IMR-90 (cell line): ENCODE data around the gene ZNF518B. TPM values are rescaled to one million over a fixed set of nuclear protein-coding genes. Genes with fewer than 3 reads are reported as not detected.

ENCODE experiments used
- ATAC-seq: fragments of 200-7000 bp; cut with Tn5 transposase; 2 replicates; pipeline ENCODE4 v1.9.1; 2020; ENCODE audit warnings: low read depth, mild to moderate bottlenecking, moderate library complexity
- BruUV-seq: library from RNA; stranded (reverse); fragments of 400-500 nt; replicated peaks from 2 replicates; lab custom pipeline; 2021; lab: Mats Ljungman, UMichigan
- CTCF ChIA-PET: fragments of 300-600 bp; formaldehyde crosslinking; extraction: SDS; loops from one replicate; lab custom pipeline; 2021; ENCODE audit warnings: antibody characterized with exemption; lab: Yijun Ruan, JAX
- POLR2A ChIA-PET: fragments of 300-600 bp; sonication (Branson Sonifier 250); formaldehyde crosslinking; loops from one replicate; lab custom pipeline; 2022; ENCODE audit warnings: antibody characterized with exemption; ENCODE audit not compliant: unreplicated experiment; lab: Charles Lee
- DNase-seq: peaks from one replicate; pipeline ENCODE4 v3.0.0; 2013
- H2AFZ ChIP-seq: replicated peaks from 2 replicates; pipeline ENCODE3; 2013; ENCODE audit warnings: low read length, mild to moderate bottlenecking; ENCODE audit not compliant: poor library complexity
- H2AK5ac ChIP-seq: 2 replicates; pipeline ENCODE4 v1.6.1; 2013; ENCODE audit warnings: low read depth, low read length, inconsistent platforms
- H2AK9ac ChIP-seq: replicated peaks from 2 replicates; pipeline ENCODE3; 2013; ENCODE audit warnings: mild to moderate bottlenecking, low read depth, low read length, moderate library complexity; ENCODE audit not compliant: poor library complexity
- H2BK120ac ChIP-seq: 2 replicates; pipeline ENCODE4 v1.6.1; 2013; ENCODE audit warnings: low read depth, low read length, inconsistent platforms
- H2BK15ac ChIP-seq: 3 replicates; pipeline ENCODE4 v1.6.1; 2013; ENCODE audit warnings: low read depth, low read length, inconsistent platforms
- H2BK20ac ChIP-seq: 2 replicates; pipeline ENCODE4 v1.6.1; 2013; ENCODE audit warnings: low read depth, mild to moderate bottlenecking, inconsistent platforms, low read length, moderate library complexity
- H2BK5ac ChIP-seq: 2 replicates; pipeline ENCODE4 v1.6.1; 2013; ENCODE audit warnings: mild to moderate bottlenecking, low read depth, low read length, inconsistent platforms; ENCODE audit not compliant: poor library complexity, severe bottlenecking
- H3K14ac ChIP-seq: replicated peaks from 2 replicates; pipeline ENCODE4 v1.6.1; 2013; ENCODE audit warnings: low read depth, low read length, inconsistent platforms
- H3K18ac ChIP-seq: 2 replicates; pipeline ENCODE4 v1.6.1; 2013; ENCODE audit warnings: low read depth, low read length, control low read depth
- H3K23ac ChIP-seq: 2 replicates; pipeline ENCODE4 v1.6.1; 2013; ENCODE audit warnings: low read depth, low read length, inconsistent platforms
- H3K27ac ChIP-seq: 2 replicates; pipeline ENCODE4 v1.5.1; 2013; ENCODE audit warnings: mild to moderate bottlenecking, control low read depth, low read length; ENCODE audit not compliant: insufficient read depth
- H3K27me3 ChIP-seq: 2 replicates; pipeline ENCODE4 v1.6.1; 2013; ENCODE audit warnings: low read length; ENCODE audit not compliant: control insufficient read depth, insufficient read depth
- H3K36me3 ChIP-seq: 2 replicates; pipeline ENCODE4 v1.6.1; 2013; ENCODE audit warnings: low read length, mixed read lengths; ENCODE audit not compliant: control insufficient read depth, insufficient read depth
- H3K4ac ChIP-seq: 2 replicates; pipeline ENCODE4 v1.6.1; 2013; ENCODE audit warnings: low read depth, low read length, inconsistent platforms
- H3K4me1 ChIP-seq: 2 replicates; pipeline ENCODE4 v1.6.1; 2013; ENCODE audit warnings: low read length, mixed read lengths; ENCODE audit not compliant: control insufficient read depth, insufficient read depth
- H3K4me2 ChIP-seq: 2 replicates; pipeline ENCODE4 v1.6.1; 2013; ENCODE audit warnings: low read depth, mild to moderate bottlenecking, control low read depth, low read length, moderate library complexity
- H3K4me3 ChIP-seq: 2 replicates; pipeline ENCODE4 v1.5.1; 2013; ENCODE audit warnings: low read depth, mild to moderate bottlenecking, control low read depth, low read length, moderate library complexity; ENCODE audit not compliant: insufficient read depth
- H3K56ac ChIP-seq: 2 replicates; pipeline ENCODE4 v1.6.1; 2013; ENCODE audit warnings: low read length, inconsistent platforms; ENCODE audit not compliant: insufficient read depth; ENCODE audit errors: extremely low read depth
- H3K79me1 ChIP-seq, 2 experiments: 2 replicates each; pipeline ENCODE4 v1.6.1; 2013; ENCODE audit warnings: low read length in 2 of 2, inconsistent platforms in 1 of 2, low read depth in 1 of 2
- H3K9ac ChIP-seq: 2 replicates; pipeline ENCODE4 v1.6.1; 2013; ENCODE audit warnings: low read depth, low read length, control low read depth
- H3K9me1 ChIP-seq: 2 replicates; pipeline ENCODE4 v1.6.1; 2013; ENCODE audit warnings: low read length, inconsistent platforms; ENCODE audit not compliant: insufficient read depth
- H3K9me3 ChIP-seq: 2 replicates; pipeline ENCODE4 v1.6.1; 2013; ENCODE audit warnings: low read length; ENCODE audit not compliant: control insufficient read depth, insufficient read depth
- H4K20me1 ChIP-seq: 2 replicates; pipeline ENCODE4 v1.6.1; 2013; ENCODE audit warnings: low read length, inconsistent platforms; ENCODE audit not compliant: insufficient read depth
- H4K5ac ChIP-seq: 2 replicates; pipeline ENCODE4 v1.6.1; 2013; ENCODE audit warnings: mild to moderate bottlenecking, low read depth, low read length, control low read depth
- H4K8ac ChIP-seq, 2 experiments: 2 replicates each; pipeline ENCODE4 v1.6.1; 2013; ENCODE audit warnings: low read depth in 2 of 2, low read length in 2 of 2, control low read depth in 1 of 2, inconsistent platforms in 1 of 2
- H4K91ac ChIP-seq: 2 replicates; pipeline ENCODE4 v1.6.1; 2013; ENCODE audit warnings: low read depth, low read length, inconsistent platforms; ENCODE audit not compliant: insufficient read depth
- BHLHE40 ChIP-seq: fragments of 150-350 bp; IDR thresholded peaks from 2 replicates; pipeline ENCODE4 v1.6.1; 2016; ENCODE audit warnings: mild to moderate bottlenecking, low read depth, low read length
- FOS ChIP-seq: fragments of 150-350 bp; IDR thresholded peaks from 2 replicates; pipeline ENCODE4 v1.6.1; 2016; ENCODE audit warnings: low read depth, low read length
- MAFK ChIP-seq: IDR thresholded peaks from 2 replicates; pipeline ENCODE4 v1.6.1; 2012; ENCODE audit warnings: low read depth, low read length, improper control_type of control experiment
- RFX5 ChIP-seq: IDR thresholded peaks from 2 replicates; pipeline ENCODE4 v1.8.0; 2012; ENCODE audit warnings: low read depth, mild to moderate bottlenecking, low read length, moderate library complexity
- WGBS, 2 experiments: methylation state at CpG; one replicate each; pipeline versions ENCODE4 v1.1.5 to v1.1.7; 2013; ENCODE audit warnings: missing lambda C conversion rate in 2 of 2; ENCODE audit not compliant: insufficient read length in 1 of 2; ENCODE audit errors: extremely low coverage in 2 of 2; 5-methylcytosine and 5-hydroxymethylcytosine counted together
- dilution Hi-C: fragments of 300-500 bp; cut with HindIII; formaldehyde crosslinking; loops from one replicate; pipeline ENCODE4 v1.14.3; 2018; ENCODE audit warnings: low sequenced_read_pairs; ENCODE audit not compliant: unreplicated experiment
- in situ Hi-C: fragments of 300-500 bp; cut with MboI; formaldehyde crosslinking; loops from 3 replicates; pipeline ENCODE4 v1.14.3; 2019; ENCODE audit warnings: low sequenced_read_pairs, inconsistent platforms, mixed read lengths
- intact Hi-C: fragments of 100-400 bp; cut with micrococcal nuclease; formaldehyde crosslinking; loops from 2 replicates; pipeline ENCODE4 v1.10.0; 2022
- polyA plus RNA-seq, 3 experiments: library from polyadenylated mRNA; depleted of rRNA; stranded (reverse); fragments of >200 nt; gene quantifications; 2 replicates each; pipeline ENCODE4 v1.2.3, GENCODE V29; 2012; ENCODE audit warnings: low replicate concordance in 1 of 3
- total RNA-seq: library from RNA; depleted of rRNA; stranded (reverse); fragments of >200 nt; gene quantifications from 2 replicates; pipeline ENCODE4 v1.2.3, GENCODE V29; 2012; rRNA removed
- TF ChIP-seq, protein P1 (sequence below): fragments of 150-350 bp; IDR thresholded peaks from 2 replicates; pipeline ENCODE4 v1.6.1; 2016; ENCODE audit warnings: low read depth, mild to moderate bottlenecking, low read length, moderate library complexity, borderline replicate concordance

Gene ZNF518B
- total and polyA plus RNA-seq, 2 of the 4 experiments (the other 2 are of a cell fraction): 7.3 to 56.8 TPM

DNA sequence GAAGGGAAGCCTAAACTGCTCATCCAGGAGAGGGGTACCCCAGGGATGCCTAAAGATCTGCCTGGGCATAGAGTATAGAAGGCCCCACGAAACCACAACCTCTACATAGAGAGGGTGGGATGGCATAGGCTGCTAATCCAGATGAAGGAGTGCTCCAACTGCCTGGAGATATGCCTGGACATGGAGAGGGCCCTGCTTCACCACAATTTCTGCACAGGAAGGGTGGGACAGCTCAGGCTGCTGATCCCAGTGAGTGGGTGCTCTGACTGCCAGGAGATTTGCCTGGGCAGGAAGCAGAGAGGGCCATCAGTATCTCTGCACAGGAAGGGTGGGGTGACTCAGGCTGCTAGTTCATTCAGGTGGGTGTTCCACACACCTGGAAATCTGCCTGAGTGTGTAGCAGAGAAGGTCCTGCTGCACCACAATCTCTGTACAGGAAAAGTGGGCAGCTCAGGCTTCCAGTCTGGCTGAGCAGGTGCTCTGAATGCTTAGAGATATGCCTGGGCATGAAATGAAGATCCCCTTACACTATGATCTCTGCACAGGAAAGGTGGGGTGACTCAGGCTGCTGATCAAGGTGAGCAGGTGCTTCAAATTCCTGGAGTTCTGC is 61.1 kb downstream of the ZNF518B start:
- no peak overlapping the region for H3K14ac ChIP-seq

More for the DNA sequence above, 61.1 kb downstream of the ZNF518B start:
- H3K27me3 ChIP-seq: no peaks in the 10 kb centered on the region
- no peak overlapping the region for H2BK120ac ChIP-seq
- H4K91ac ChIP-seq: no peak overlapping the region
- no peaks in the 10 kb centered on the region for H3K9me3 ChIP-seq
- in situ Hi-C loops (no loop called here), intact Hi-C loops (no loop called here), dilution Hi-C loops (no loop called here)
- H3K18ac ChIP-seq: no peak overlapping the region
- no peak overlapping the region for H2AK9ac ChIP-seq
- no peak overlapping the region for H3K56ac ChIP-seq
- H4K8ac ChIP-seq: no peak overlapping the region
- TF ChIP-seq FOS: no peak
- no peak for TF ChIP-seq RFX5
- no peak for TF ChIP-seq BHLHE40
- no peak for TF ChIP-seq MAFK
- TF ChIP-seq, protein P1, sequence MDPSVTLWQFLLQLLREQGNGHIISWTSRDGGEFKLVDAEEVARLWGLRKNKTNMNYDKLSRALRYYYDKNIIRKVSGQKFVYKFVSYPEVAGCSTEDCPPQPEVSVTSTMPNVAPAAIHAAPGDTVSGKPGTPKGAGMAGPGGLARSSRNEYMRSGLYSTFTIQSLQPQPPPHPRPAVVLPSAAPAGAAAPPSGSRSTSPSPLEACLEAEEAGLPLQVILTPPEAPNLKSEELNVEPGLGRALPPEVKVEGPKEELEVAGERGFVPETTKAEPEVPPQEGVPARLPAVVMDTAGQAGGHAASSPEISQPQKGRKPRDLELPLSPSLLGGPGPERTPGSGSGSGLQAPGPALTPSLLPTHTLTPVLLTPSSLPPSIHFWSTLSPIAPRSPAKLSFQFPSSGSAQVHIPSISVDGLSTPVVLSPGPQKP: no peak
- H3K36me3 ChIP-seq: no peaks in the 10 kb centered on the region
- WGBS, 2 experiments: no CpG with 5 or more reads among the region's 1 CpG
- no peaks in the 10 kb centered on the region for H4K20me1 ChIP-seq
- H2BK20ac ChIP-seq: no peak overlapping the region
- H2AFZ ChIP-seq: no peak overlapping the region
- H2AK5ac ChIP-seq: no peak overlapping the region
- H3K23ac ChIP-seq: no peak overlapping the region
- CTCF ChIA-PET: no interaction called here
- no peak overlapping the region for H3K4me2 ChIP-seq
- no peak overlapping the region for H4K5ac ChIP-seq
- no TSS peak for BruUV-seq
- ATAC-seq: no peak
- H2BK15ac ChIP-seq: no peak overlapping the region
- no peak overlapping the region for H3K9ac ChIP-seq
- H2BK5ac ChIP-seq: no peak overlapping the region
- no peak overlapping the region for H3K27ac ChIP-seq
- DNase-seq: no peak
- no peaks in the 10 kb centered on the region for H3K79me1 ChIP-seq
- no peaks in the 10 kb centered on the region for H3K4me1 ChIP-seq
- POLR2A ChIA-PET: no interaction called here
- H3K4ac ChIP-seq: no peak overlapping the region
- no peak overlapping the region for H3K4me3 ChIP-seq
- no peaks in the 10 kb centered on the region for H3K9me1 ChIP-seq

Other genes with a start within 250 kb of the ZNF518B start
- not detected in 2 replicates for gene CLNK, start 227.3 kb upstream of the ZNF518B start, total RNA-seq
- gene CLNK, start 227.3 kb upstream of the ZNF518B start, polyA plus RNA-seq (2012; rRNA removed): not detected in 2 replicates